ENCODE data around the gene LRRC71.
A peak's percentile ranks its signal among the peaks of the same experiment; 100 is the strongest.

Gene LRRC71

DNA sequence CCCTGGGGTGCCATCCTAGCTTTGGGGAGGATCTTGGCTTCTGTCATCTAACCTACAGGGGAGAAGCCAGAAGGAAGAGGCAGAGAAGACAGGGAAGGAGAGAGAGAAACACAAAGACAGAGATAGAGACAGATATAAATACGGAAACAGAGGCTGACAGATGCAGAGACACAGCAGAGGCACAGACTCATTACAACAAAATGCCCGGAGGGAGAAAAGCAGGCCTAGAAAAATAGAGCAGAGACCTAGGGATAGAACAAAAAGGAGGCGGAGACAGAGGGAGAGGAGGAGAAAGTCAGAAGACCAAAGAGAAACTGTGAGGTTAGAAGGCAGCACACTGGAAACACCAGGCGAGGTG lies 25.0 kb upstream of the LRRC71 start:
- peaks cover 41% of the 10 kb centered on the region for H3K4me1 Mint-ChIP-seq
- H3K27me3 Mint-ChIP-seq: peaks cover 99% of the 10 kb centered on the region
- no peak overlapping the region for H3K4me3 Mint-ChIP-seq
- H3K9me3 Mint-ChIP-seq: no peaks in the 10 kb centered on the region
- no peak for DNase-seq
- no peaks in the 10 kb centered on the region for H3K36me3 Mint-ChIP-seq
- CTCF ChIA-PET: interaction anchor here (1.2 to 1.5 kb wide), 3 partner anchors 15 to 35 kb away, joined by 4 to 5 read pairs (median 5); partner anchors contain the start of gene NTRK1
- no peak overlapping the region for H3K27ac Mint-ChIP-seq

GRCh38 chr1:156895927-156896326 lies 24.5 kb upstream of the LRRC71 start:
- no peak for DNase-seq
- Mint-ChIP-seq H3K27me3 (peaks cover 99% of the 10 kb centered on the region), H3K4me1 (peaks cover 41% of the 10 kb centered on the region), H3K27ac (no peak overlapping the region), H3K4me3 (no peak overlapping the region), H3K9me3 (no peaks in the 10 kb centered on the region), H3K36me3 (no peaks in the 10 kb centered on the region)
- CTCF ChIA-PET: interaction anchor here (1.5 kb wide), 1 partner anchor 36 kb away, joined by 5 read pairs; the partner anchor contains the start of gene NTRK1

DNA sequence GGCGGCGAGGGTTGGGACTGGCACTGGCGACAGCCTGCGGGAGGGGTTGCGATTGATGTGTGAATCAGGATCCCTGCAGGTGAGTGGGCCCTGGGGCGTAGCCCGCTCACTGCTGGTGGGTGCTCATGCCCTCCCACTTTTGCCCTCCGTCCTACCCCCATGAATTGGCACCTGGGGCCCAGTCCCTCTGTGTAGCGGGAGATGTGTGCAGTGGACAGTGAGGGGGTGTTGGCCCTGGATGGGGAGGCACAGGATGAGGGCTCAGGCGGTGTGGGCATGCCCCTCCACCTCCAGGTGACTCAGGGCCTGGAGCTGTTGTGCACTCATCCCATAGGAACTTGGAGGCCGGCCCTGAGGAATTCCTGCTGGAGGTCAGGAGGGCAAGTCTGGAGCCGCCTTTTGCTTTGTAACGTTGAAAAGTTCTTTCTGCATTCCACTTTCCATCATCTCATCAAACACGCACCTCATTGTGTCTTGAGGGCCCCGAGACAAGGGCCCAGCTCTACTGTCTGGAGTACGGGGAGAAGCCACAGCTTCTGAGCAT lies 23.9 kb upstream of the LRRC71 start:
- no peak for DNase-seq
- H3K27me3 Mint-ChIP-seq: peaks cover 99% of the 10 kb centered on the region
- CTCF ChIA-PET: no interaction called here

GRCh38 chr1:156897078-156897825 lies 23.2 kb upstream of the LRRC71 start:
- no peak overlapping the region for H3K4me3 Mint-ChIP-seq
- H3K4me1 Mint-ChIP-seq: peaks cover 30% of the 10 kb centered on the region
- CTCF ChIA-PET: interaction anchor here (4.5 kb wide), 1 partner anchor 7 kb away, joined by 31 read pairs; no protein-coding TSS in a partner anchor
- no peak for DNase-seq
- no peaks in the 10 kb centered on the region for H3K36me3 Mint-ChIP-seq
- H3K27ac Mint-ChIP-seq: no peak overlapping the region
- peaks cover 97% of the 10 kb centered on the region for H3K27me3 Mint-ChIP-seq
- no peaks in the 10 kb centered on the region for H3K9me3 Mint-ChIP-seq

More for the DNA sequence above, 23.9 kb upstream of the LRRC71 start:
- Mint-ChIP-seq H3K9me3 (no peaks in the 10 kb centered on the region), H3K4me1 (peaks cover 37% of the 10 kb centered on the region), H3K36me3 (no peaks in the 10 kb centered on the region), H3K4me3 (no peak overlapping the region), H3K27ac (no peak overlapping the region)

DNA sequence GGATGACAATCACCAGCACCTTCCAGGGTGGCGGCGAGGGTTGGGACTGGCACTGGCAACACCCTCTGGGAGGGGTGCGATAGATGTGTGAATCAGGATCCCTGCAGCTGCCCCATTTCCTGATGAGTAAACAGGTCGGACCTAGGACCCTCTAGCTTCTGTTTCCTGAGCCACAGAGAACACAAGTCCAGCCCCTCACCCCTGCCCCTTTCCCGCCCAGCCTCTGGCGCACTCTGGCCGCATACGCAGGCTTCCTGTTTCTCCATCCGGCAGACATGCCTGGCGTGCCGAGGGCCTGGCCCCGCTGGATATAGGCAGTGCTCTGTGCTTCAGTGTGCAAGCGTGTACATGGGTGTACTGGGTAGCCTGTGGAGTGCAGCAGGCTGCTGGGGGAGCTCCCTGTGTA lies 22.3 kb upstream of the LRRC71 start:
- peak; percentile 49 for DNase-seq
- peaks cover 92% of the 10 kb centered on the region for H3K27me3 Mint-ChIP-seq
- H3K27ac Mint-ChIP-seq: no peak overlapping the region
- no peaks in the 10 kb centered on the region for H3K9me3 Mint-ChIP-seq
- H3K4me1 Mint-ChIP-seq: peaks cover 26% of the 10 kb centered on the region
- H3K36me3 Mint-ChIP-seq: no peaks in the 10 kb centered on the region
- no peak overlapping the region for H3K4me3 Mint-ChIP-seq
- CTCF ChIA-PET: interaction anchor here (1.4 to 4.5 kb wide), 2 partner anchors 8 to 13 kb away, joined by 6 to 31 read pairs; no protein-coding TSS in a partner anchor

DNA sequence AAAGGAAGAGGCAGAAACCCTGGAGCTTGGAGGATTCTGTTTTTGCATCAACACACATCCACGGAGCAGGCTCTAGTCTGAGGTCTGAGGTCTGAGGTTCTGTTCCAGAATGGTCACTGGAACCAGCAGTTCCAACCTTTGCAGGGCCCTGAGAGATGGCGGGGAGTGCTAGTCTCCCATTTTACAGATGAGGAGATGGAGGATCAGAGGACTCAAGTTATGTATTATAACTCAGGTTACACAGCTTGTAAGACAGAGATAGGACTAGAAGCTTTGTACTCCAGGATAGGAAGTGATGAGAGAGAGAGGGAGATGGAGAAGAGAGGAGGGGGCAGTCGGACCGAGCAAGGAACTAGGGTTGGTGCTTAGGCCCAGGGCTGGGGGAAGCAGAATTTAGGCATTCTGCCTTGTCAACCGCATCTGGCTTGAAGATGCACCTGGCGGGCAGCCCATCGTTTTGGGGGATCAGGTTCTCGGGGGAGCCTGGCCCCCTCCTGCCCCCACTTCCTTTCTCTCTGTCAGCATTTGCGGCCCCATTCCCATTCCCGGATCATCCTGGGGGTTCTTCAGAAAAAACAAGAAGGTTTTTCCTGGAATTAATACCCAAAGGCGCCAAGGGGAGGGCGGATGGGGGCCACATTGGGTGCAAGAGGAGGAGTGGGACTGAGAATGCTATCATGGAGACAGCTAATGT lies 21.3 kb upstream of the LRRC71 start:
- no peak overlapping the region for H3K27ac Mint-ChIP-seq

GRCh38 chr1:156899956-156900718 lies 20.3 kb upstream of the LRRC71 start:
- no peak for DNase-seq
- Mint-ChIP-seq H3K27me3 (peaks cover 88% of the 10 kb centered on the region), H3K4me3 (no peak overlapping the region), H3K4me1 (peaks cover 19% of the 10 kb centered on the region), H3K9me3 (no peaks in the 10 kb centered on the region), H3K36me3 (no peaks in the 10 kb centered on the region), H3K27ac (no peak overlapping the region)
- CTCF ChIA-PET: interaction anchor here (0.7 to 4.5 kb wide), 5 partner anchors 10 to 61 kb away, joined by 3 to 31 read pairs (median 5); no protein-coding TSS in a partner anchor

More for the DNA sequence above, 21.3 kb upstream of the LRRC71 start:
- Mint-ChIP-seq H3K27me3 (peaks cover 92% of the 10 kb centered on the region), H3K9me3 (no peaks in the 10 kb centered on the region), H3K36me3 (no peaks in the 10 kb centered on the region), H3K4me3 (no peak overlapping the region), H3K4me1 (peaks cover 21% of the 10 kb centered on the region)
- no peak for DNase-seq
- CTCF ChIA-PET: interaction anchor here (0.6 to 4.5 kb wide), 3 partner anchors 9 to 103 kb away, joined by 3 to 31 read pairs (median 6); no protein-coding TSS in a partner anchor

DNA sequence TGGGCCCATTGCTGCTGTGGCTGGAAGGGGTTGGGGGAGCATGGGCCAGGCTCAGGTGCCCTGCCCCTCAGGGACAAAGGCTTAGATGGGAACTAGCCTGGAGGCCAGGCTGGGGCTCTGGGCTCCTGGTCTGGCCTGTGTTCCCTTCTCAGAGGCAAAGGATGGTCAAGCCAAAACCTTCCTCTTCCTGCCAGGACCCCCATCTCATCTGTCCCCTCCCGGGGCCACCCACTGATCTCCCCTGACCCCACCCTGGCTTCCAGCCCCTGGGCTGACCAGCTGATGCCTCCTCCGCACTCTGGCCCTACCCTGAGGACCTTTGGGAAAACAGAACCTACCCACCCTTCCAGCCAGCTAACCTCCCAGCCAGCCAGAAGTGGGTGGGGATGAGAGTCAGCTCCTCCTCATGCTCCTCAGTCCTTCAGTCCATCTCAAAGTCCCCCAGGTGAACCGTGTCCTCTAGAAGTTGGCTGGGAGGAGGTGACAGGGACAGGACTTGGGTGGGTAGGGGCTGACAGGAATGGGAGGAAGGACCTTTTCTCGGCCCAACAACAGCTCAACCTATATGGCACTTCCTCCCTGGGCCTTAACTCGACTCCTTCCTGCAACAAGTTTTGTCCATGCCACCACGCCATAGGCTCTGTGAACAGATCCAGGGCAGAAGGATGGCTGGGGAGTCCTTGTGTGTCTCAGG lies 19.4 kb upstream of the LRRC71 start:
- CTCF ChIA-PET: interaction anchor here (0.8 to 4.5 kb wide), 6 partner anchors 9 to 62 kb away, joined by 3 to 31 read pairs (median 3); no protein-coding TSS in a partner anchor

GRCh38 chr1:156901590-156901900 lies 18.9 kb upstream of the LRRC71 start:
- no peaks in the 10 kb centered on the region for H3K9me3 Mint-ChIP-seq
- CTCF ChIA-PET: interaction anchor here (0.8 to 4.5 kb wide), 6 partner anchors 9 to 26 kb away, joined by 3 to 31 read pairs (median 3); no protein-coding TSS in a partner anchor
- DNase-seq: no peak
- H3K4me3 Mint-ChIP-seq: no peak overlapping the region
- peaks cover 87% of the 10 kb centered on the region for H3K27me3 Mint-ChIP-seq
- no peaks in the 10 kb centered on the region for H3K36me3 Mint-ChIP-seq
- no peak overlapping the region for H3K27ac Mint-ChIP-seq
- H3K4me1 Mint-ChIP-seq: peaks cover 19% of the 10 kb centered on the region

More for the DNA sequence above, 19.4 kb upstream of the LRRC71 start:
- Mint-ChIP-seq H3K36me3 (no peaks in the 10 kb centered on the region), H3K27me3 (peaks cover 87% of the 10 kb centered on the region), H3K27ac (no peak overlapping the region), H3K4me1 (peaks cover 19% of the 10 kb centered on the region), H3K9me3 (no peaks in the 10 kb centered on the region), H3K4me3 (no peak overlapping the region)
- no peak for DNase-seq

DNA sequence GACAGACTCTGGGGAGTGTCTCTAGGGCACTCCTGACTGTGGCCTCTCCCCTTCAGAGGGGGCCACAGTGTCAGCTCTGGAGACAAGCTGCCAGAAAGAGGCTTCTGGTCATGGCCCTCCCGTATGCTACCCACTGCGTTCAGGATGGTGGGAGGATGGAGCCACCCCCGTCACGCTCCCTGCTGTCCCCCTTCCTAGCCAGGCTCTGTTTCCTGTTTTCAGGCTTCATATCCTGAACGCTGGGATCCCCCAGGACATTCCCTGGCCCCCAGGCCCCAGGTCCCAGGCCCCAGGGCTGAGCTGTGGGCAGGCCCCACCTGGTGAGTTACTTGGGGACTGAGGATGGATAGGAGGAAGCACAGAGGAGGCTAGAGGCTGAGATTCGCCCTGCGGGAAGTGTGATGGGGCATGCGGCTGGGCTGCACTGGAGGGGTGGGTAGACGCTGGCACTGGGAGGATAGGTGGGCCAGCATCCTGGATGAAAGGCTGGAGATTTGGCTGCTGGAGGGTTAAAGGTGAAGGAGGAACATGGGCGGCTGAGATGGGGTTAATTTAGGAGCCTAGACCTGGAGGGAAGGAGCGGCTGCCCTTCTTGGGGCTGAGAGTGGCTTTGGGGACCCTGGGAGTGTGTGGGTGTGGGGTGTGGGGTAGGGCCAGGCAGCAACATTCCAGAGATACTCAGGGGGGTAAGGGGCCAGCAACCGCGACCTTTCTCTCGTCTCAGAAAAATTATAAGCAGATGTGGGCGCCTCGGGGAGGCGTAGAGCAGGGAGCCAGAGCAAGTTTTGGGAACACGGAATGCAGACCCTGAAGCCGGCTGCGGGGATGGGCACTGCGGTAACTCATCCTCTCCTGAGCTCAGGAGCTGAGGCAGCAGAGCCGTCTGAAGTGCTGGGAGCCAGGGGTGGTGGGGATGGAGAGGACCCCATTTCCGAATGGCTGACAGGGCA lies 18.2 kb upstream of the LRRC71 start:
- H3K36me3 Mint-ChIP-seq: no peaks in the 10 kb centered on the region
- peaks cover 16% of the 10 kb centered on the region for H3K4me1 Mint-ChIP-seq
- no peak overlapping the region for H3K4me3 Mint-ChIP-seq
- peak overlapping the region; percentile 43 for H3K27ac Mint-ChIP-seq
- no peaks in the 10 kb centered on the region for H3K9me3 Mint-ChIP-seq
- DNase-seq: no peak
- H3K27me3 Mint-ChIP-seq: peaks cover 80% of the 10 kb centered on the region
- CTCF ChIA-PET: interaction anchor here (0.8 to 4.5 kb wide), 4 partner anchors 8 to 26 kb away, joined by 3 to 31 read pairs (median 3); no protein-coding TSS in a partner anchor

DNA sequence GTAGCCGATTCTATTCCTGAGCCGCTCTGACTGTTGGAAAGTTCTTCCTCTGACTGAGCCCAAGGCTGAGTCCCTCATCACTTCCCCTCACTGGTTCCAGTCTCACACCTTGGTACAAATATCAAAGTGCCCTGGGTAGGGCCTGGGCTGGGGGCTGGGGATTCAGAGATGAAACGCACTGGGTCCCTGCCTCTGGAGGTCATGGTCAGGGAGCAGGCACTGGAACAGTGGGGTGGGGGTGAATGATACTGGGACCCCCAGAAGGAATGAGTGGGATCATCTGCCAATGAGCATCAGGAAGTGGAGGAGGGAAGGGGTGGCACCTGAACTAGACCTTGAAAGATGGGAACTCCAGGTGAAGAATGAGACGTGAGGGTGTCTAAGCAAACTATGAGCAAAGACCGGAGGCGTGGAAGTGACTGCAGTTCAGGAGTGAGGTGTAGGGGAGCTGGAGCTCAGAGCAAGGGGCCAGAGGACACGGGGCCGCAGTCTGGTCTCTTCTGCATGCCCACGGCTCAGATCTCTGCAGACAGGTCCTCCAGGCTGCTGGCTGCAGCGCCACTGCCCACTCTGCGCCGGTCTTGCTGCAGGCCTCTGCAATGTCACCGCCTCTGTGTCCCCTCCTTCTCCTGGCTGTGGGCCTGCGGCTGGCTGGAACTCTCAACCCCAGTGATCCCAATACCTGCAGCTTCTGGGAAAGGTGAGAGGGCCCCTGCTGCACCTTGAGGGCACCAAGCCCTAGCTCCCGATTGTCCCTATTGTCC lies 16.9 kb upstream of the LRRC71 start:
- peaks cover 3% of the 10 kb centered on the region for H3K4me1 Mint-ChIP-seq
- H3K9me3 Mint-ChIP-seq: no peaks in the 10 kb centered on the region
- H3K36me3 Mint-ChIP-seq: no peaks in the 10 kb centered on the region
- CTCF ChIA-PET: no interaction called here
- H3K27me3 Mint-ChIP-seq: peaks cover 73% of the 10 kb centered on the region
- H3K4me3 Mint-ChIP-seq: no peak overlapping the region
- no peak overlapping the region for H3K27ac Mint-ChIP-seq
- no peak for DNase-seq
